ENCODE data around the gene KCNQ1OT1.

GRCh38 chr11:2708151-2708581 lies 8.4 kb upstream of the KCNQ1OT1 start:
- no peak for TF ChIP-seq MXI1 (IDR thresholded peaks at IDR 0.05; ENCODE audit: low read depth, low read length)
- no peak for TF ChIP-seq SMC3 (IDR thresholded peaks at IDR 0.05; ENCODE audit: low read depth, low read length)
- no peak for TF ChIP-seq TAF1 (IDR thresholded peaks at IDR 0.05; ENCODE audit: borderline replicate concordance, low read depth, low read length)

All from SK-N-SH (cell line).